SK-N-SH treated with all-trans-retinoic acid at 6 μM for 48 hours (cell line): Measurements from ENCODE around the gene SUMO3.

Experiments
- ATAC-seq: fragments of 200-7000 bp; cut with Tn5 transposase; 3 replicates; pipeline ENCODE4 v1.9.1; 2020; ENCODE audit warnings: mild to moderate bottlenecking, moderate library complexity
- ARNTL ChIP-seq: fragments of 450-650 bp; formaldehyde crosslinking; IDR thresholded peaks from 2 replicates; pipeline ENCODE4 v1.5.0; 2020; ENCODE audit warnings: low read depth, mild to moderate bottlenecking, moderate library complexity, borderline replicate concordance
- BACH2 ChIP-seq: fragments of 250-450 bp; sonication (Bioruptor Pico); IDR thresholded peaks from 2 replicates; pipeline ENCODE4 v1.9.0; 2021; ENCODE audit warnings: mild to moderate bottlenecking, borderline replicate concordance
- CSDC2 ChIP-seq: fragments of 250-450 bp; sonication (Bioruptor Pico); IDR thresholded peaks from 2 replicates; pipeline ENCODE4 v1.5.0; 2020; ENCODE audit warnings: mild to moderate bottlenecking, moderate library complexity
- ESRRG ChIP-seq: fragments of 250-450 bp; sonication (Bioruptor Pico); IDR thresholded peaks from 2 replicates; pipeline ENCODE4 v1.6.1; 2021; ENCODE audit warnings: mild to moderate bottlenecking
- GLIS3 ChIP-seq: fragments of 250-450 bp; sonication (Bioruptor Pico); IDR thresholded peaks from 2 replicates; pipeline ENCODE4 v1.5.0; 2020; ENCODE audit warnings: mild to moderate bottlenecking, moderate library complexity
- ISL1 ChIP-seq: fragments of 250-450 bp; sonication (Bioruptor Pico); IDR thresholded peaks from 2 replicates; pipeline ENCODE4 v2.1.2; 2022; ENCODE audit warnings: mild to moderate bottlenecking, moderate library complexity
- PPARA ChIP-seq: fragments of 250-450 bp; sonication (Bioruptor Pico); IDR thresholded peaks from 2 replicates; pipeline ENCODE4 v1.5.0; 2020; ENCODE audit warnings: mild to moderate bottlenecking, borderline replicate concordance
- SNAI2 ChIP-seq: fragments of 250-450 bp; sonication (Bioruptor Pico); IDR thresholded peaks from 2 replicates; pipeline ENCODE4 v1.5.0; 2020; ENCODE audit warnings: mild to moderate bottlenecking, moderate library complexity
- TCF4 ChIP-seq: fragments of 250-450 bp; sonication (Bioruptor Pico); IDR thresholded peaks from 2 replicates; pipeline ENCODE4 v1.8.0; 2021; ENCODE audit warnings: mild to moderate bottlenecking, moderate library complexity, borderline replicate concordance
- TOX ChIP-seq: fragments of 250-450 bp; sonication (Bioruptor Pico); IDR thresholded peaks from 2 replicates; pipeline ENCODE4 v1.8.0; 2021; ENCODE audit warnings: mild to moderate bottlenecking, moderate library complexity, borderline replicate concordance
- ZC3H10 ChIP-seq: fragments of 250-450 bp; sonication (Bioruptor Pico); IDR thresholded peaks from 2 replicates; pipeline ENCODE4 v1.5.1; 2021; ENCODE audit warnings: mild to moderate bottlenecking, moderate library complexity
- ZFP3 ChIP-seq: fragments of 250-450 bp; sonication (Bioruptor Pico); IDR thresholded peaks from 2 replicates; pipeline ENCODE4 v1.5.0; 2020; ENCODE audit warnings: mild to moderate bottlenecking, moderate library complexity
- ZNF565 ChIP-seq: fragments of 450-650 bp; formaldehyde crosslinking; conservative IDR thresholded peaks from 2 replicates; pipeline ENCODE4 v1.5.0; 2020; ENCODE audit warnings: low read depth, mild to moderate bottlenecking, moderate library complexity
- ZNF8 ChIP-seq: fragments of 450-650 bp; formaldehyde crosslinking; IDR thresholded peaks from 2 replicates; pipeline ENCODE4 v1.5.0; 2020; ENCODE audit warnings: mild to moderate bottlenecking, moderate library complexity
- TF ChIP-seq, protein P1 (sequence below): fragments of 250-450 bp; sonication (Bioruptor Pico); IDR thresholded peaks from 2 replicates; pipeline ENCODE4 v1.5.1; 2020; ENCODE audit warnings: low read depth, mild to moderate bottlenecking, moderate library complexity
- TF ChIP-seq, protein P2 (sequence below): fragments of 250-450 bp; sonication (Bioruptor Pico); IDR thresholded peaks from 2 replicates; pipeline ENCODE4 v1.5.0; 2020; ENCODE audit warnings: mild to moderate bottlenecking, moderate library complexity
- TF ChIP-seq, protein P3 (sequence below): fragments of 250-450 bp; sonication (Bioruptor Pico); IDR thresholded peaks from 2 replicates; pipeline ENCODE4 v1.5.1; 2021; ENCODE audit warnings: mild to moderate bottlenecking, moderate library complexity
- TF ChIP-seq, protein P4 (sequence below): fragments of 250-450 bp; sonication (Bioruptor Pico); IDR thresholded peaks from 2 replicates; pipeline ENCODE4 v1.8.0; 2021; ENCODE audit warnings: low read depth, mild to moderate bottlenecking, moderate library complexity, borderline replicate concordance
- TF ChIP-seq, protein P5 (sequence below): fragments of 250-450 bp; sonication (Bioruptor Pico); IDR thresholded peaks from 2 replicates; pipeline ENCODE4 v1.8.0; 2020; ENCODE audit warnings: mild to moderate bottlenecking, moderate library complexity, borderline replicate concordance

SUMO3 gene

DNA sequence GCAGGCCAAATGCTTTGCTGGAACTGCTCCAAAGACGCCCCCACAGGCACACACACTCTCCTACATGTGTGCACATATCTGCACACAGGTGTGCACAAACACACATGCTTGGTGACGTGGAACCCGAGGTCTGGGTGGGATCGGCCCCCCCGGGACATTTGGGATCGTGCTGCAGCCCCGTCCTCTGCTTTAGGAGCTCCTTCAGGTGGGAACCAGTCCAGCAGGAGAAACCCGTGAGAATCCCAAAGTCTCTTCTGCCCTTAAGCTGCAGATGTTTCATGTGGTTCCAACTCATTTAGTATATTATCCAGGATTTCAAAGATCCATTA is 54.8 kb downstream of the SUMO3 start:
- no peak for ATAC-seq
- TF ChIP-seq TOX (CRISPR knock-in tag), result no peak
- no peak for TF ChIP-seq ESRRG (CRISPR knock-in tag)

DNA sequence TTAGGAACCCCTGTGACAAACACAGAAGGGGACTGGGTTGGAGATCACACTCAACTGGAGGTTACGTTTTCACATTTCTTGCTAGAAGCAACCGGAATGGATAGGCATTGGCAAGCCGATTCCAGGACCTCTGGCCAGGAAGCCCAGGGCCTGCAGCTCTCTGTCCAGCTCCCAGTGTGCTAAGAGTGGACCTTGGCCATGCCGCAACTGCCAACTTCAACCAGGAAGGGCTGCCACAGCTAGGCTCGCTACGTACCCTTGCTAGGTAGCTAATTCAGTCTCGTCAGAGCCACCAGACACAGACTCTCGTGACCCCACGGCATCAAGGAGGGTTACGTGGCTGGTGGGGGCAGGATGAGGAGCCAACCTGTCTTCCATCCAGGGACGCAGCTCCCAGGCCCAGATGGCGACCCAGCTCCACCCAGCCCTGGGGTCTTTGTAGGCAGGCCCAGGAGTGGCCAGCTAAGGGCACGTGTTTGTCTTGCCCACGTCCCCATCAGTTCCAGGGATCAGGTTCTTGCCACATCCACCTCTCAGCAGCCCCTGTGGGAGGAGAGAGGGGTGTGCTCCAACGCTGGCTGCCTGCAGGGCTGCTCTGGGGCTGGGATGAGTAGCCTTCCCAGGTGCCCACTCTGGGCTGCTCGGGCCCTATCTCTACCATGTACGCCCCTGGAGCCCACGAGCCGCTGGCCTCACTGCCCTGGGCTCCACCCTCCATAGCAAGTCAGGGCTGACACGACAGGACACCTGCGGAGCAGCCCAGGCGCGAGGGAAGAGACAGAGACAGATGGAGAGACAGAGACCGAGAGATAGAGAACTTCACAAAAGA is 55.4 kb downstream of the SUMO3 start:
- ATAC-seq, result no peak
- TF ChIP-seq ZNF8 (CRISPR knock-in tag) (no peak), ZFP3 (CRISPR knock-in tag) (no peak), ARNTL (CRISPR knock-in tag) (no peak), TCF4 (no peak), SNAI2 (CRISPR knock-in tag) (no peak), ZC3H10 (CRISPR knock-in tag) (no peak), CSDC2 (CRISPR knock-in tag) (no peak), BACH2 (CRISPR knock-in tag) (no peak), GLIS3 (CRISPR knock-in tag) (no peak), ESRRG (CRISPR knock-in tag) (no peak), ZNF565 (no peak), TOX (CRISPR knock-in tag) (no peak), PPARA (CRISPR knock-in tag) (no peak), ISL1 (no peak)
- TF ChIP-seq, protein P1, sequence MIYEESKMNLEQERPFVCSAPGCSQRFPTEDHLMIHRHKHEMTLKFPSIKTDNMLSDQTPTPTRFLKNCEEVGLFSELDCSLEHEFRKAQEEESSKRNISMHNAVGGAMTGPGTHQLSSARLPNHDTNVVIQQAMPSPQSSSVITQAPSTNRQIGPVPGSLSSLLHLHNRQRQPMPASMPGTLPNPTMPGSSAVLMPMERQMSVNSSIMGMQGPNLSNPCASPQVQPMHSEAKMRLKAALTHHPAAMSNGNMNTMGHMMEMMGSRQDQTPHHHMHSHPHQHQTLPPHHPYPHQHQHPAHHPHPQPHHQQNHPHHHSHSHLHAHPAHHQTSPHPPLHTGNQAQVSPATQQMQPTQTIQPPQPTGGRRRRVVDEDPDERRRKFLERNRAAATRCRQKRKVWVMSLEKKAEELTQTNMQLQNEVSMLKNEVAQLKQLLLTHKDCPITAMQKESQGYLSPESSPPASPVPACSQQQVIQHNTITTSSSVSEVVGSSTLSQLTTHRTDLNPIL (CRISPR knock-in tag), result no peak
- TF ChIP-seq, protein P2, sequence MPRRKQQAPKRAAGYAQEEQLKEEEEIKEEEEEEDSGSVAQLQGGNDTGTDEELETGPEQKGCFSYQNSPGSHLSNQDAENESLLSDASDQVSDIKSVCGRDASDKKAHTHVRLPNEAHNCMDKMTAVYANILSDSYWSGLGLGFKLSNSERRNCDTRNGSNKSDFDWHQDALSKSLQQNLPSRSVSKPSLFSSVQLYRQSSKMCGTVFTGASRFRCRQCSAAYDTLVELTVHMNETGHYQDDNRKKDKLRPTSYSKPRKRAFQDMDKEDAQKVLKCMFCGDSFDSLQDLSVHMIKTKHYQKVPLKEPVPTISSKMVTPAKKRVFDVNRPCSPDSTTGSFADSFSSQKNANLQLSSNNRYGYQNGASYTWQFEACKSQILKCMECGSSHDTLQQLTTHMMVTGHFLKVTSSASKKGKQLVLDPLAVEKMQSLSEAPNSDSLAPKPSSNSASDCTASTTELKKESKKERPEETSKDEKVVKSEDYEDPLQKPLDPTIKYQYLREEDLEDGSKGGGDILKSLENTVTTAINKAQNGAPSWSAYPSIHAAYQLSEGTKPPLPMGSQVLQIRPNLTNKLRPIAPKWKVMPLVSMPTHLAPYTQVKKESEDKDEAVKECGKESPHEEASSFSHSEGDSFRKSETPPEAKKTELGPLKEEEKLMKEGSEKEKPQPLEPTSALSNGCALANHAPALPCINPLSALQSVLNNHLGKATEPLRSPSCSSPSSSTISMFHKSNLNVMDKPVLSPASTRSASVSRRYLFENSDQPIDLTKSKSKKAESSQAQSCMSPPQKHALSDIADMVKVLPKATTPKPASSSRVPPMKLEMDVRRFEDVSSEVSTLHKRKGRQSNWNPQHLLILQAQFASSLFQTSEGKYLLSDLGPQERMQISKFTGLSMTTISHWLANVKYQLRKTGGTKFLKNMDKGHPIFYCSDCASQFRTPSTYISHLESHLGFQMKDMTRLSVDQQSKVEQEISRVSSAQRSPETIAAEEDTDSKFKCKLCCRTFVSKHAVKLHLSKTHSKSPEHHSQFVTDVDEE (CRISPR knock-in tag), result no peak
- TF ChIP-seq, protein P3, sequence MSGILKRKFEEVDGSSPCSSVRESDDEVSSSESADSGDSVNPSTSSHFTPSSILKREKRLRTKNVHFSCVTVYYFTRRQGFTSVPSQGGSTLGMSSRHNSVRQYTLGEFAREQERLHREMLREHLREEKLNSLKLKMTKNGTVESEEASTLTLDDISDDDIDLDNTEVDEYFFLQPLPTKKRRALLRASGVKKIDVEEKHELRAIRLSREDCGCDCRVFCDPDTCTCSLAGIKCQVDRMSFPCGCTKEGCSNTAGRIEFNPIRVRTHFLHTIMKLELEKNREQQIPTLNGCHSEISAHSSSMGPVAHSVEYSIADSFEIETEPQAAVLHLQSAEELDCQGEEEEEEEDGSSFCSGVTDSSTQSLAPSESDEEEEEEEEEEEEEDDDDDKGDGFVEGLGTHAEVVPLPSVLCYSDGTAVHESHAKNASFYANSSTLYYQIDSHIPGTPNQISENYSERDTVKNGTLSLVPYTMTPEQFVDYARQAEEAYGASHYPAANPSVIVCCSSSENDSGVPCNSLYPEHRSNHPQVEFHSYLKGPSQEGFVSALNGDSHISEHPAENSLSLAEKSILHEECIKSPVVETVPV (CRISPR knock-in tag), result no peak
- TF ChIP-seq, protein P4, sequence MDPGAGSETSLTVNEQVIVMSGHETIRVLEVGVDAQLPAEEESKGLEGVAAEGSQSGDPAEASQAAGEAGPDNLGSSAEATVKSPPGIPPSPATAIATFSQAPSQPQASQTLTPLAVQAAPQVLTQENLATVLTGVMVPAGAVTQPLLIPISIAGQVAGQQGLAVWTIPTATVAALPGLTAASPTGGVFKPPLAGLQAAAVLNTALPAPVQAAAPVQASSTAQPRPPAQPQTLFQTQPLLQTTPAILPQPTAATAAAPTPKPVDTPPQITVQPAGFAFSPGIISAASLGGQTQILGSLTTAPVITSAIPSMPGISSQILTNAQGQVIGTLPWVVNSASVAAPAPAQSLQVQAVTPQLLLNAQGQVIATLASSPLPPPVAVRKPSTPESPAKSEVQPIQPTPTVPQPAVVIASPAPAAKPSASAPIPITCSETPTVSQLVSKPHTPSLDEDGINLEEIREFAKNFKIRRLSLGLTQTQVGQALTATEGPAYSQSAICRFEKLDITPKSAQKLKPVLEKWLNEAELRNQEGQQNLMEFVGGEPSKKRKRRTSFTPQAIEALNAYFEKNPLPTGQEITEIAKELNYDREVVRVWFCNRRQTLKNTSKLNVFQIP, result no peak
- TF ChIP-seq, protein P5, sequence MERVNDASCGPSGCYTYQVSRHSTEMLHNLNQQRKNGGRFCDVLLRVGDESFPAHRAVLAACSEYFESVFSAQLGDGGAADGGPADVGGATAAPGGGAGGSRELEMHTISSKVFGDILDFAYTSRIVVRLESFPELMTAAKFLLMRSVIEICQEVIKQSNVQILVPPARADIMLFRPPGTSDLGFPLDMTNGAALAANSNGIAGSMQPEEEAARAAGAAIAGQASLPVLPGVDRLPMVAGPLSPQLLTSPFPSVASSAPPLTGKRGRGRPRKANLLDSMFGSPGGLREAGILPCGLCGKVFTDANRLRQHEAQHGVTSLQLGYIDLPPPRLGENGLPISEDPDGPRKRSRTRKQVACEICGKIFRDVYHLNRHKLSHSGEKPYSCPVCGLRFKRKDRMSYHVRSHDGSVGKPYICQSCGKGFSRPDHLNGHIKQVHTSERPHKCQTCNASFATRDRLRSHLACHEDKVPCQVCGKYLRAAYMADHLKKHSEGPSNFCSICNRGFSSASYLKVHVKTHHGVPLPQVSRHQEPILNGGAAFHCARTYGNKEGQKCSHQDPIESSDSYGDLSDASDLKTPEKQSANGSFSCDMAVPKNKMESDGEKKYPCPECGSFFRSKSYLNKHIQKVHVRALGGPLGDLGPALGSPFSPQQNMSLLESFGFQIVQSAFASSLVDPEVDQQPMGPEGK (CRISPR knock-in tag), result no peak
- TF ChIP-seq, all 23 proteins: peak for 0

DNA sequence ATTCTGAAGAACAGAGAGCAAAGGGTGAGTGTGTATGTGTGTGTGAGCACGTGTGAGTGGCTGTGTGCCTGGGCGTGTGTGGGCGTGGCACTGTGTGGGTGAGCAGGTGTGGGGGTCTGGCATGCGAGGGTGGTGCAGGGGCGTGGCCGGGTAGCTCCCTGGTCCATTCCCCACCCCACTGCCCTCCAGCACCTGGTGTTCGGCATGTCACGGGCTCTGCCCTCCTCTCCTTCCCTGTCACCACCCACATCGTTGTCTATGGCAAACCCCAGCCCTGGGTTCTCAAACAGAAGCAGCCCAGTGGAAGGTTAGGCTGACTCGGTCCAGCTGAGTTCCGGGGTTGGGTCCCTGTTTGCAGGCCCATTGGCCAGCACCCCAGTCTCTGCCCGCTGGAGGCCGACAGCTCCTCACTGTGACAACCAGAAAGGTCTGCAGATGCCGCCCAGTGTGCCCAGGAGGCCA is 56.1 kb downstream of the SUMO3 start:
- ATAC-seq, result no peak
- TF ChIP-seq ZNF565 (no peak), SNAI2 (CRISPR knock-in tag) (no peak), PPARA (CRISPR knock-in tag) (no peak)
